Measurements from ENCODE around the gene PALM.

Gene PALM

DNA sequence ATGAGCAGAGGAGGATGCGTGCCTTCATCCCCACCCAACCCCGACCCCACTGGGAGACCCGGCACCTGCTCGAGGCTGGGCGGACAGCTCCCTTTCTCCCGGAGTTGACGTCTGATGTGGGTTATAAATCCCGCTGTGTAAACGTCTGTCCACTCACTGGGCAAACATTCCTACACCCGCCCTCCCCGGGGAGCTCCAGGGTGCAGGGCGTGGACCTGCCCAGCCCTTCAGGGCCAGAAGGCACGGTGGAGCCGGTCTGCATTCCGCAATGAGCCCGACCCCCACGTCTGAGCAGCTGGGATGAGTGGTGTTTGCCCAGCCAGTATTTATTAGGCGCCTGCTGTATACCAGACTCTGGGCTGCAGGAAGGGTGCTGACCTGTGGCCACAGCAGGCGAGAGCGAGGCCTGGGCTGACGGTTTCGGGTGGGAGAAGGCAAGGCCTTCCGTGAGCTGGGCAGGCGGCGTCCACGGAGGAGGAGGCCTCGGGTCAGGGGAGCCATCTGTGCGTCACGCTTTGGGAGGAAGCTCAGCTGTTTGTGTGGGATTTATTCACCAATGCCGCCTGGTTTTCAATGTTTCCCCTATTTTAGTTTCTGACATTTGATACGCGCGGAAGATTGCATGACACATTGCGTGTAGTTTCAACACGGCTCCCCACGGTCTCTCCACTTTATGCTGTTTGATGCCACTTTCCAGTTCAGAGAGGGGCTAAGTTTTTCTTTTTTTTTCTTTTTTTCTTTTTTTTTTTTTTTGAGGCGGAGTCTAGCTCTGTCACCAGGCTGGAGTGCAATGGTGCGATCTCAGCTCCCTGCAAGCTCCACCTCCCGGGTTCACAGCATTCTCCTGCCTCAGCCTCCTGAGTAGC is 44.1 kb downstream of the PALM start:
- peak; percentile 80 for DNase-seq

GRCh38 chr19:754530-754929 is 45.8 kb downstream of the PALM start:
- DNase-seq = no peak

DNA sequence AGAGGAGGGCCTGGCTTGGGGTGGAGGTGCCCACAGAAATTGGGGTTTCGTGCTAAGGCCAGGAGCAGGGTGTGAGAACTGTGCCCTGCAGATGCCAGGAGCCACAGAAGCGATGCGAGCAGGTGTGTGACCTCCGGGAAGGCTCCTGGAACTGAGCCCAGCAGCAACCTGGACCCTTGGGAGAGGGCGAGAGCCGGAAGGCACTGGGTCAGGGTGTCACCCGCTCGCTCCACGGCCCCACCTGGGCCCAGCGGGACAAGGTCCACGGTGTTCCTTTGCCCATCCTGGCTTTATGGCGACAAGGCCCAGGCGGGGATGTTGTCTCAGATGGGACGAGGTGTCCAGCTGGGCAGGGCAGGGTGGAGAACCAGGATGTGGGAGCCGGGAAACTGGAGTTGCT is 46.3 kb downstream of the PALM start:
- no peak for DNase-seq

- DNase-seq = peak; percentile 71
Observed at GRCh38 chr19:756236-756635, 47.5 kb downstream of the PALM start.

GRCh38 chr19:756821-757688 is 48.3 kb downstream of the PALM start:
- DNase-seq = no peak

- DNase-seq = no peak
Observed at GRCh38 chr19:757811-758668, 49.3 kb downstream of the PALM start.

DNA sequence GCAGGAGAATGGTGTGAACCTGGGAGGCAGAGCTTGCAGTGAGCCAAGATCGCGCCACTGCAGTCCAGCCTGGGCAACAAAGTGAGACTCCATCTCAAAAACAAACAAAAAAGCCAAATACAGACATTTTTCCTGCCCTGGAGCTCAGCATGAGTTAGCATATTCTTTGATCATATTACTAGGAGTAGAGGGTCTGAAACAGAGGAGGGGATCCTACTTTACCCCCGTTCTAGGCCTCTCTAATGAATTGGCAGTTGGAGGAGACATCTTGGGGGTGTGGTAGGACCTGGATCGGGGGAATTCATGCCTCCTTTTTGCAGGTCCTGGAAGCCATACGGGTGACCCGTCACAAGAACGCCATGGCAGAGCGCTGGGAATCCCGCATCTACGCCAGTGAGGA is 54.4 kb downstream of the PALM start:
- DNase-seq = no peak

DNA sequence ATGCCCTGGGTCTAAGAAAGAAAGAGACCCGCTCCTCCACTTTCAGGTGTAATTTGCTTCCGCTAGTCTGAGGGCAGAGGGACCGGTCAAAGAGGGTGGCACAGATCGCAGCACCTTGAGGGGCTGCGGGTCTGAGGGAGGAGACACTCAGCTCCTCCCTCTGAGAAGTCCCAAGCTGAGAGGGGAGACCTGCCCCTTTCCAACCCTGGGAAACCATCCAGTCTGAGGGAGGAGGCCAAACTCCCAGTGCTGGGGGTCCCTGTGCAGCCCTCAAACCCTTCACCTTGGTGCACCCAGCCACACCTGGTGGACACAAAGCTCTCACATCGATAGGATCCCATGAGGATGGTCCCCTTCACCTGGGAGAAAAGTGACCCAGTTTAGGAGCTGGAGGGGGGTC is 55.1 kb downstream of the PALM start:
- DNase-seq = no peak

- DNase-seq = no peak
Observed at GRCh38 chr19:764301-764700, 55.6 kb downstream of the PALM start.

GRCh38 chr19:765179-765738 is 56.5 kb downstream of the PALM start:
- DNase-seq = no peak

- DNase-seq = peak; percentile 47
Observed at GRCh38 chr19:768424-768823, 59.7 kb downstream of the PALM start.

DNA sequence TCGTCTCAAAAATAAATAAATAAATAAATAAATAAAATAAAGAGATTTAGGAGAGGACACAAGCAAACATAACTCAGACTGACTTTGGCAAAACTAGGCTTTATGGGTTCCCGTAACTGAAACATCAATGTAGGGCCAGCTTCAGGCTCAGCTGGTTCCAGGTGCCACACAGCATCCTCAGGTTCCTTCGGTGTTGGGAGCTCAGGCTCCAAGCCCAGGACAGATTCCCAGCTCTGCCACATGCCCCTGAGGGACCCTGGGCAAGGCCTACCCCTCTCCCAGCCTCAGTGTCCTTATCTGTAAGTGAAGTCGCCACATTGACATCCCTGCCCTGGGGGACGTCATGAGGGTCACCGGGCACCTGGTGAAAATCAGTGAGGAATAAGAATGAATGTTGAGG is 60.9 kb downstream of the PALM start:
- no peak for DNase-seq

DNA sequence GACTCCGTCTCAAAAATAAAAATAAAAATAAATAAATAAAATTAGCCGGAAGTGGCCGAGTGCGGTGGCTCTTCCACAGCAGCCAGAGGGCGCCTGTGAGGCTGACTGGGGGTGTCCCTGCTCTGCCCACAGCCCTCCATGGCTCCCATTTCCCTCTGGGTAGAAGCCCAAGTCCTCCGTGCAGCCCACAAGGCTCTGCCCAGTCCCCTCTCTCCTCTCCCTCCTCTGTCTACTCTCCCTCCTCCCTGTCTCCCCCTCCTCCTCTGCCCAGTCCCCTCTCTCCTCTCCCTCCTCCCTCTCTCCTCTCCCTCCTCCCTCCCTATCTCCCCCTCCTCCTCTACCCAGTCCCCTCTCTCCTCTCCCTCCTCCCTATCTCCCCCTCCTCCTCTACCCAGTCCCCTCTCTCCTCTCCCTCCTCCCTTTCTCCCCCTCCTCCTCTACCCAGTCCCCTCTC is 62.6 kb downstream of the PALM start:
- peak; percentile 32 for DNase-seq

DNA sequence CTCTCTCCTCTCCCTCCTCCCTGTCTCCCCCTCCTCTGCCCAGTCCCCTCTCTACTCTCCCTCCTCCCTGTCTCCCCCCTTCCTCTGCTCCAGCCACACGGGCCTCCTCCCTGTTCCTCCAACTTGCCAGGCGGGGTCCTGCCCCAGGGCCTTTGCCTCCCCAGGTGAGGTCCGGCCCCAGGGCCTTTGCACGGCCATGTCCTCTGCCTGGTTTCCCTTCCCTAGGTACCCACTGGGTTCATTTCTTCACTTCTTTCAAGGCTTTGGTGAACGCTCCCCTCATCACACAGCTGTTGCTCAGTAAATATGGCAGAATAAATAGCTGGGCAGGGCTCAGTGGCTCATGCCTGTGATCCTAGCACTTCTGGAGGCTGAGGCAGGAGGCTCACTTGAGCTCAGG is 63.3 kb downstream of the PALM start:
- DNase-seq = no peak

GRCh38 chr19:772730-773436 is 64.1 kb downstream of the PALM start:
- DNase-seq = no peak

DNA sequence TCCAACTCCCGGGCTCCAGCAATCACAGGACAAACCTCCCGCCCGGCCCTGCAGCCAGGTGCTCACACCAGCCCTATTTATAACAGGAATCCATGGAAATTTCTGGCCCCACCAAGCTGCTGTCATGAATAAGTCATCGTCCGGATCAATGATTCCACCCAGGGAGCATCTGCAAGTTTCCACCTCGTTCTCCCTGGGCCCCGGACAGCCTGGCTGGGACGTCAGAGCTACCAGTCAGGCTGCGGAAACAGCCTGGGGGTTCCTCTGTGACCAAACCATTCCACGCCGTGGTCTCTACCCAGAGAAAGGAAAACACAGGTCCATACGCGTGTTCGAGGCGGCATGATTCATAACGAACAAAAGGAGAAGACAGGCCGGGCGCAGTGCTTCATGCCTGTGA is 67.8 kb downstream of the PALM start:
- DNase-seq = no peak

GRCh38 chr19:778910-779653 is 70.3 kb downstream of the PALM start:
- DNase-seq = peak; percentile 92

- DNase-seq = no peak
Observed at GRCh38 chr19:780935-781334, 72.2 kb downstream of the PALM start.

- no peak for DNase-seq
Observed at GRCh38 chr19:781800-782184, 73.1 kb downstream of the PALM start.

- DNase-seq = peak; percentile 59
Observed at GRCh38 chr19:782185-782877, 73.6 kb downstream of the PALM start.

Measured in T1000 (cell line).